ENCODE measurements around the gene SYNGR2. TPM values are rescaled to one million over a fixed set of nuclear protein-coding genes. Genes with fewer than 3 reads are reported as not detected.

The SYNGR2 gene
- total RNA-seq, 1 donor from 2014 or later = 19.3 TPM

DNA sequence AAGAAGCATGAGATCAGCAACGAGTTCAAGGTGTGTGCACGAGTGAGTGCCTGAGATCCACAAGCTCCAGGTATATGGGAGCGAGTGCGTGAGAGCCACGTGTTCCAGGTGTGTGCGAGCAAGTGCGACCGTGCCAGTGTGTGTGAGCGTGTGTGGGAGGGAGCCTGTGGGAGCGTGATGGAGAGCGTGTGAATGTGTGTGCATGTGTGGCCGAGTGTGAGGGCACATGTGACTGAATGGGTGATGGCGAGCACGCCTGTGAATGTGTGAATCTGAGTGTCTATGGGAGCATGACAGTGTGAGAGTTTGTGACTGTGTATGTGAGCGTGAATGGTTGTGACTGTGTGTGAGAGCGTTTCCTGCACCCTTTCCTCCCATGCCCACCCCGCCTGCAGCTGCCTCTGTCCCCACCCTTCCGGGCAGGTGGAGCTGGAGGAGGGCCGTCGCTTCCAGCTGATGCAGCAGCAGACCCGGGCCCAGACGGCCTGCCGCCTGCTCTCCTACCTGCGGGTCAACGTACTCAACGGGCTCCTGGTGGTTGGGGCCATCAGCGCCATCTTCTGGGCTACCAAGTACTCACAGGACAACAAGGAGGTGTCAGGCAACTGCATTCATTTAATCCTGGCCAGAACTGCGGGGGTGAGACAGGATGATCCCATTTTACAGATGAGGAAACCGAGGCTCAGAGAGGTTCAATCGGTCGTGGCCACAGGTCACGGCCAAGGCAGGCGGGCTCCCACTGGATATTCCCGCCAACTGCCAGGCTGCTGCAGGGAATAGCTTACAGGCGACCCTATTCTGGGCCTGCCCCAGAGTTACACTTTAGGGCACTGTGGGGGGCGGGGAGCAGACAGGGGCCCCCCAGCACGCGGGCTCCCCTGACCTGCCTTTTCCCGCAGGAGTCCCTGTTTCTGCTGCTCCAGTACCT lies 34.1 kb upstream of the SYNGR2 start:
- H3K36me3 Mint-ChIP-seq (ENCODE audit: low read depth) = no peaks in the 10 kb centered on the region
- H3K27me3 Mint-ChIP-seq (ENCODE audit: low read depth) = peaks cover 30% of the 10 kb centered on the region
- TF ChIP-seq CTCF (conservative IDR thresholded peaks at IDR 0.05) = peak; percentile 58
- peak; percentile 40 for DNase-seq (ENCODE audit: low read depth, low spot score)
- no peak overlapping the region for H3K27ac Mint-ChIP-seq (ENCODE audit: unreplicated experiment)
- H3K4me1 Mint-ChIP-seq = peaks cover 14% of the 10 kb centered on the region
- H3K9me3 Mint-ChIP-seq = no peaks in the 10 kb centered on the region
- H3K4me3 Mint-ChIP-seq = peak overlapping the region; percentile 23

GRCh38 chr17:78134899-78135385 lies 33.4 kb upstream of the SYNGR2 start:
- peaks cover 27% of the 10 kb centered on the region for H3K27me3 Mint-ChIP-seq (ENCODE audit: low read depth)
- no peak overlapping the region for H3K4me3 Mint-ChIP-seq
- TF ChIP-seq CTCF (conservative IDR thresholded peaks at IDR 0.05) = no peak
- no peaks in the 10 kb centered on the region for H3K9me3 Mint-ChIP-seq
- DNase-seq (ENCODE audit: low read depth, low spot score) = no peak
- H3K27ac Mint-ChIP-seq (ENCODE audit: unreplicated experiment) = no peak overlapping the region
- H3K4me1 Mint-ChIP-seq = peaks cover 10% of the 10 kb centered on the region
- no peaks in the 10 kb centered on the region for H3K36me3 Mint-ChIP-seq (ENCODE audit: low read depth)

- H3K27me3 Mint-ChIP-seq (ENCODE audit: low read depth) = peaks cover 22% of the 10 kb centered on the region
- H3K4me1 Mint-ChIP-seq = peaks cover 6% of the 10 kb centered on the region
- H3K9me3 Mint-ChIP-seq = peaks cover 3% of the 10 kb centered on the region
- peak overlapping the region; percentile 45 for H3K27ac Mint-ChIP-seq (ENCODE audit: unreplicated experiment)
- DNase-seq (ENCODE audit: low read depth, low spot score) = no peak
- H3K4me3 Mint-ChIP-seq = no peak overlapping the region
- H3K36me3 Mint-ChIP-seq (ENCODE audit: low read depth) = no peaks in the 10 kb centered on the region
- no peak for TF ChIP-seq CTCF (conservative IDR thresholded peaks at IDR 0.05)
Measured at GRCh38 chr17:78135858-78136500, 32.4 kb upstream of the SYNGR2 start.

- Mint-ChIP-seq H3K4me3 (no peak overlapping the region), H3K36me3 (ENCODE audit: low read depth) (no peaks in the 10 kb centered on the region), H3K9me3 (peaks cover 3% of the 10 kb centered on the region)
Measured at GRCh38 chr17:78137392-78138203, 30.8 kb upstream of the SYNGR2 start.

More at GRCh38 chr17:78137392-78138203, 30.8 kb upstream of the SYNGR2 start:
- peak; percentile 56 for TF ChIP-seq CTCF (conservative IDR thresholded peaks at IDR 0.05)
- H3K27me3 Mint-ChIP-seq (ENCODE audit: low read depth) = peaks cover 18% of the 10 kb centered on the region
- peaks cover 6% of the 10 kb centered on the region for H3K4me1 Mint-ChIP-seq
- no peak overlapping the region for H3K27ac Mint-ChIP-seq (ENCODE audit: unreplicated experiment)
- DNase-seq (ENCODE audit: low read depth, low spot score) = no peak

All from neural crest cell (in vitro differentiated cells).